HCT116 (cell line): ENCODE measurements around the gene STK24.

Experiments
- CEBPB ChIP-seq: IDR thresholded peaks from 2 replicates; pipeline ENCODE4 v1.6.1; 2012; ENCODE audit warnings: low read depth
- CTCF ChIP-seq, 3 experiments: fragments of 200-600 bp in 1 of 3; sonication (generic) in 1 of 3; IDR thresholded peaks in 2 of 3; conservative IDR thresholded peaks in 1 of 3; 2 replicates each; pipeline ENCODE4 v1.5.1; 2012 to 2017; ENCODE audit warnings: low read depth in 2 of 3, low read length in 2 of 3, antibody characterized with exemption in 1 of 3, borderline replicate concordance in 1 of 3, control low read depth in 1 of 3, mild to moderate bottlenecking in 1 of 3, mixed read lengths in 1 of 3, mixed run types in 1 of 3, moderate library complexity in 1 of 3; ENCODE audit not compliant: insufficient read depth in 1 of 3
- EZH2 ChIP-seq: fragments of 200-600 bp; sonication (generic); IDR thresholded peaks from 2 replicates; pipeline ENCODE4 v1.6.1; 2017; ENCODE audit warnings: antibody characterized with exemption, mixed run types
- JUND ChIP-seq: IDR thresholded peaks from 2 replicates; pipeline ENCODE4 v1.6.1; 2012
- MAX ChIP-seq: IDR thresholded peaks from 2 replicates; pipeline ENCODE4 v1.6.1; 2012
- ZFX ChIP-seq: fragments of 450-650 bp; IDR thresholded peaks from 2 replicates; pipeline ENCODE4 v1.6.1; 2017
- ZNF274 ChIP-seq: fragments of 200-500 bp; sonication (Bioruptor generic); IDR thresholded peaks from 2 replicates; pipeline ENCODE4 v1.6.1; 2014; ENCODE audit warnings: mild to moderate bottlenecking, low read depth, low read length, inconsistent platforms
- TF ChIP-seq, protein P1 (sequence below): IDR thresholded peaks from 2 replicates; pipeline ENCODE4 v1.6.1; 2012

GRCh38 chr13:98416408-98416807, 160.5 kb downstream of the STK24 start:
- TF ChIP-seq CEBPB, result no peak
- no peak for TF ChIP-seq JUND
- no peak for TF ChIP-seq ZFX
- no peak for TF ChIP-seq EZH2
- TF ChIP-seq CTCF (IDR thresholded peaks at IDR 0.05 in 2 of 3, conservative IDR thresholded peaks at IDR 0.05 in 1 of 3; ENCODE audit: borderline replicate concordance in 1 of 3, insufficient read depth in 1 of 3, low read depth in 2 of 3, low read length in 2 of 3), result no peak
- TF ChIP-seq ZNF274, result no peak
- no peak for TF ChIP-seq MAX
- TF ChIP-seq, protein P1, sequence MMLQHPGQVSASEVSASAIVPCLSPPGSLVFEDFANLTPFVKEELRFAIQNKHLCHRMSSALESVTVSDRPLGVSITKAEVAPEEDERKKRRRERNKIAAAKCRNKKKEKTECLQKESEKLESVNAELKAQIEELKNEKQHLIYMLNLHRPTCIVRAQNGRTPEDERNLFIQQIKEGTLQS, result no peak
